OCI-LY3 (cell line): Measurements from ENCODE around the gene TFCP2L1.

Experiments used
- H2AFZ ChIP-seq: fragments of 200-600, 300-600 bp; shearing (Covaris generic); 2 replicates; pipeline ENCODE4 v1.6.0; 2014; ENCODE audit warnings: antibody characterized with exemption, low read depth, low read length
- H3K27ac ChIP-seq: fragments of 200-600, 300-600 bp; sonication (generic); 2 replicates; pipeline ENCODE4 v1.5.1; 2014; ENCODE audit warnings: mild to moderate bottlenecking, low read length, moderate library complexity, mixed read lengths
- H3K27me3 ChIP-seq: fragments of 200-600, 300-600 bp; sonication (generic); 2 replicates; pipeline ENCODE4 v1.6.1; 2014; ENCODE audit warnings: low read depth, low read length, mixed read lengths
- H3K36me3 ChIP-seq: fragments of 200-600, 300-600 bp; sonication (generic); replicated peaks from 2 replicates; pipeline ENCODE3; 2014; ENCODE audit warnings: low read depth, low read length, mixed read lengths
- H3K4me1 ChIP-seq: fragments of 300-600, 200-600 bp; sonication (generic); 2 replicates; pipeline ENCODE4 v1.6.1; 2014; ENCODE audit warnings: low read length, mixed read lengths
- H3K4me2 ChIP-seq: fragments of 200-600, 300-600 bp; sonication (generic); 2 replicates; pipeline ENCODE4 v1.6.1; 2014; ENCODE audit warnings: low read length, mixed read lengths
- H3K4me3 ChIP-seq: fragments of 300-600, 200-600 bp; sonication (generic); 2 replicates; pipeline ENCODE4 v1.5.1; 2014; ENCODE audit warnings: antibody characterized with exemption, mild to moderate bottlenecking, low read length, moderate library complexity
- H3K79me2 ChIP-seq: fragments of 300-600, 200-600 bp; shearing (Covaris generic); 2 replicates; pipeline ENCODE4 v1.6.1; 2014; ENCODE audit warnings: mild to moderate bottlenecking, low read length, mixed read lengths
- H3K9ac ChIP-seq: fragments of 300-600, 200-600 bp; shearing (Covaris generic); 2 replicates; pipeline ENCODE4 v1.6.0; 2014; ENCODE audit warnings: mild to moderate bottlenecking, low read length, moderate library complexity
- H3K9me3 ChIP-seq: fragments of 200-600, 300-600 bp; shearing (Covaris generic); 2 replicates; pipeline ENCODE4 v1.6.1; 2014; ENCODE audit warnings: low read length, mixed read lengths; ENCODE audit not compliant: insufficient read depth
- H4K20me1 ChIP-seq: fragments of 200-600, 300-600 bp; sonication (generic); 2 replicates; pipeline ENCODE4 v1.6.1; 2016; ENCODE audit warnings: low read length, mixed read lengths; ENCODE audit not compliant: insufficient read depth
- CTCF ChIP-seq: fragments of 200-600, 300-600 bp; sonication (generic); IDR thresholded peaks from 2 replicates; pipeline ENCODE4 v1.5.1; 2014; ENCODE audit warnings: antibody characterized with exemption, low read length, low read depth
- EZH2phosphoT487 ChIP-seq: fragments of 200-600 bp; shearing (Covaris generic); IDR thresholded peaks from 2 replicates; pipeline ENCODE4 v1.6.1; 2018; ENCODE audit warnings: antibody characterized with exemption, mixed run types, low read depth

Gene TFCP2L1

GRCh38 chr2:121263996-121264715 lies 20.8 kb downstream of the TFCP2L1 start:
- no peaks in the 10 kb centered on the region for H3K36me3 ChIP-seq

GRCh38 chr2:121260370-121261154 lies 24.4 kb downstream of the TFCP2L1 start:
- no peaks in the 10 kb centered on the region; the same call in 1 of the 2 replicates for H4K20me1 ChIP-seq
- no peak overlapping the region for H3K9ac ChIP-seq
- H3K79me2 ChIP-seq: no peaks in the 10 kb centered on the region
- TF ChIP-seq CTCF (no peak), EZH2phosphoT487 (no peak)
- H3K4me3 ChIP-seq: no peak overlapping the region
- H3K27me3 ChIP-seq: no peaks in the 10 kb centered on the region
- no peaks in the 10 kb centered on the region for H3K9me3 ChIP-seq
- no peaks in the 10 kb centered on the region for H3K36me3 ChIP-seq
- no peak overlapping the region for H3K27ac ChIP-seq
- H3K4me1 ChIP-seq: no peaks in the 10 kb centered on the region
- H2AFZ ChIP-seq: no peak overlapping the region
- H3K4me2 ChIP-seq: no peak overlapping the region

More at GRCh38 chr2:121263996-121264715, 20.8 kb downstream of the TFCP2L1 start:
- H3K4me2 ChIP-seq: no peak overlapping the region
- H3K79me2 ChIP-seq: no peaks in the 10 kb centered on the region
- H3K9me3 ChIP-seq: no peaks in the 10 kb centered on the region
- H3K4me3 ChIP-seq: no peak overlapping the region
- H4K20me1 ChIP-seq: no peaks in the 10 kb centered on the region; the same call in 1 of the 2 replicates
- H3K9ac ChIP-seq: no peak overlapping the region
- no peak overlapping the region for H3K27ac ChIP-seq
- H3K27me3 ChIP-seq: no peaks in the 10 kb centered on the region
- H3K4me1 ChIP-seq: no peaks in the 10 kb centered on the region
- no peak for TF ChIP-seq EZH2phosphoT487
- no peak for TF ChIP-seq CTCF
- H2AFZ ChIP-seq: no peak overlapping the region

DNA sequence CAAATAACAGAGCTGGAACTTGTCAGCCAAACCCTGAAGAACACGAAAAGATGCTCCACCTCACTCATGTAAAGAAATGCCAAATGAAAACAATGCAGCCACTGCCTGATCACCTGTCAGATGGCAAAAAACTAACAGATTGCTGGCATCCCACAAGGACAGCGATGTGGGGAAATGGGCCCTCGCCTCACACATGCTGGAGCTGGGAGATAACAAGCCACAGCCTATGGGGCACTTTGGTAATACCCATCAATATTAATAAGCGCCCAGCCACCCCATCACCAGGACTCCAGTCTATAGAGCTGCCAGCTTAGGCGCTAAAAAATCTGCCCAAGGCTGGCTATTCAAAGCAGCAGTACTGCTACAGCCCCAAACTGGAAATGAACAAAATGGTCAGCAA lies 27.0 kb downstream of the TFCP2L1 start:
- H4K20me1 ChIP-seq: no peaks in the 10 kb centered on the region; the same call in 1 of the 2 replicates
- TF ChIP-seq EZH2phosphoT487: no peak
- no peak for TF ChIP-seq CTCF
- H3K79me2 ChIP-seq: no peaks in the 10 kb centered on the region
- no peaks in the 10 kb centered on the region for H3K4me1 ChIP-seq
- H3K4me2 ChIP-seq: no peak overlapping the region
- no peak overlapping the region for H2AFZ ChIP-seq
- H3K9ac ChIP-seq: no peak overlapping the region
- H3K9me3 ChIP-seq: no peaks in the 10 kb centered on the region
- H3K36me3 ChIP-seq: no peaks in the 10 kb centered on the region
- no peak overlapping the region for H3K4me3 ChIP-seq
- H3K27ac ChIP-seq: no peak overlapping the region
- H3K27me3 ChIP-seq: no peaks in the 10 kb centered on the region

DNA sequence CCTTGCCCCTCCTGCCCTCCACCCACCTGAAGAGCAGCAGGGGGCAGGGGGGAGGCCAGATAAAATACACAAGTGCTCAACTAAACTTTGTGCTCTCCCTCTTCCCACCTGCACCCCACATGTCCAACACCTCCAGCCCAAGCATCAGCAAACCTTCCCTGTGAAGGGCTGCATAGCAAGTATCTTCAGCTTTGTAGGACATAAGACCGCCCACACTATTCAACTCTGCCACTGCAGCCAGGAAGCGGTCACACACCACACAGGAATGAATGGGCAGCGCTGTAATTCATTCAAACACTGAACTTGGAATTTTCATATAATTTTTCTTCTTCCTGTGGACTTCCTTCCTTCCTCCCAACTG lies 27.5 kb downstream of the TFCP2L1 start:
- H3K36me3 ChIP-seq: no peaks in the 10 kb centered on the region
- H3K27ac ChIP-seq: no peak overlapping the region
- no peak for TF ChIP-seq EZH2phosphoT487
- no peak for TF ChIP-seq CTCF

More for the DNA sequence above, 27.5 kb downstream of the TFCP2L1 start:
- no peaks in the 10 kb centered on the region for H3K4me1 ChIP-seq
- H3K9me3 ChIP-seq: no peaks in the 10 kb centered on the region
- no peak overlapping the region for H2AFZ ChIP-seq
- no peak overlapping the region for H3K9ac ChIP-seq
- H3K27me3 ChIP-seq: no peaks in the 10 kb centered on the region
- no peak overlapping the region for H3K4me3 ChIP-seq
- no peaks in the 10 kb centered on the region; the same call in 1 of the 2 replicates for H4K20me1 ChIP-seq
- H3K79me2 ChIP-seq: no peaks in the 10 kb centered on the region
- no peak overlapping the region for H3K4me2 ChIP-seq
